Left renal cortex interstitium (tissue), 4 donors: ENCODE results near the gene ANKRD53. TPM values are rescaled to one million over a fixed set of nuclear protein-coding genes. Genes with fewer than 3 reads are reported as not detected.

ENCODE experiments used
- DNase-seq, 4 donors: peaks; one replicate each; pipeline ENCODE4 v3.0.0-alpha.2; 2013; ENCODE audit warnings: low read depth in 4 of 4, low spot score in 2 of 4, missing footprints in 1 of 4
- polyA plus RNA-seq, 4 donors: library from polyadenylated mRNA; unstranded; fragments of 120-200 nt; gene quantifications; one replicate each; pipeline ENCODE4 v1.2.1, GENCODE V29; 2013; ENCODE audit not compliant: insufficient read length in 4 of 4

The ANKRD53 gene
- polyA plus RNA-seq: 1 to 10 TPM in 3 of 4 donors, under 1 TPM in 1; 0.68 to 1.8 (median 1.4) TPM

- no peak for DNase-seq
Observed at GRCh38 chr2:70978341-70979179, at the start of gene ANKRD53. Gene ANKRD53, plus strand, starts transcription at chr2:70978630. Its CDS starts 16 bp downstream, at chr2:70978646.

- DNase-seq: no peak
Observed at GRCh38 chr2:70930371-70931329, 47.8 kb upstream of the ANKRD53 start.

GRCh38 chr2:70931376-70932000 is 46.9 kb upstream of the ANKRD53 start:
- DNase-seq: no peak

GRCh38 chr2:70932631-70933230 is 45.7 kb upstream of the ANKRD53 start:
- no peak for DNase-seq

- DNase-seq: no peak
Observed at GRCh38 chr2:70934981-70935380, 43.4 kb upstream of the ANKRD53 start.

- DNase-seq: no peak
Observed at GRCh38 chr2:70935468-70936164, 42.8 kb upstream of the ANKRD53 start, which contains the start of gene ATP6V1B1. Gene ATP6V1B1, plus strand, starts transcription at chr2:70935900. Its CDS starts 55 bp downstream, at chr2:70935955.

GRCh38 chr2:70936165-70936978 is 42.1 kb upstream of the ANKRD53 start:
- no peak for DNase-seq

- no peak for DNase-seq
Observed at GRCh38 chr2:70936979-70937811, 41.2 kb upstream of the ANKRD53 start.

- no peak for DNase-seq
Observed at GRCh38 chr2:70937866-70938585, 40.4 kb upstream of the ANKRD53 start.

GRCh38 chr2:70938586-70938950 is 39.9 kb upstream of the ANKRD53 start:
- no peak for DNase-seq

- DNase-seq: no peak
Observed at GRCh38 chr2:70939001-70939838, 39.2 kb upstream of the ANKRD53 start.

GRCh38 chr2:70939839-70940580 is 38.4 kb upstream of the ANKRD53 start:
- DNase-seq: no peak

GRCh38 chr2:70941186-70941585 is 37.2 kb upstream of the ANKRD53 start:
- no peak for DNase-seq

GRCh38 chr2:70941701-70942100 is 36.7 kb upstream of the ANKRD53 start:
- no peak for DNase-seq

GRCh38 chr2:70942396-70943204 is 35.8 kb upstream of the ANKRD53 start:
- DNase-seq: no peak
